Measurements from ENCODE around the gene KLLN. TPM values are rescaled to one million over a fixed set of nuclear protein-coding genes. Genes with fewer than 3 reads are reported as not detected.

KLLN gene
- total and polyA plus RNA-seq, 2 of the 13 experiments (the other 11 are each of a cell fraction or from before 2014, with no cell fraction given): 0.08 to 0.44 TPM

- TF ChIP-seq ELF4 (CRISPR knock-in tag; IDR thresholded peaks at IDR 0.05; ENCODE audit: borderline replicate concordance): no peak
- peak; percentile 85 for TF ChIP-seq CSRNP1 (CRISPR knock-in tag; IDR thresholded peaks at IDR 0.05)
- TF ChIP-seq KLF11 (CRISPR knock-in tag; IDR thresholded peaks at IDR 0.05): no peak
- TF ChIP-seq E2F1 (CRISPR knock-in tag; IDR thresholded peaks at IDR 0.05): peak; percentile 55; the same call in 1 of the 2 replicates
- TF ChIP-seq ZNF430 (CRISPR knock-in tag; IDR thresholded peaks at IDR 0.05): no peak
- no peak for TF ChIP-seq KIAA2018 (CRISPR knock-in tag; IDR thresholded peaks at IDR 0.05; ENCODE audit: borderline replicate concordance)
- TF ChIP-seq ZNF276 (CRISPR knock-in tag; IDR thresholded peaks at IDR 0.05; ENCODE audit: low read depth): no peak
- no peak for TF ChIP-seq NFYC (CRISPR knock-in tag; IDR thresholded peaks at IDR 0.05)
- 0 out of 2 replicates have a peak, but pooled peaks have one; percentile 20 for TF ChIP-seq ZNF431 (CRISPR knock-in tag; IDR thresholded peaks at IDR 0.05; ENCODE audit: borderline replicate concordance, low read depth)
- no peak for TF ChIP-seq FOXP4 (CRISPR knock-in tag; IDR thresholded peaks at IDR 0.05)
Observed at GRCh38 chr10:87817609-87818504, 45.5 kb downstream of the KLLN start, which contains the start of gene ATAD1 (continued).

All from HepG2 (cell line).